Erythroblast (primary cell): ENCODE measurements around the gene UPP1.

Experiments
- DNase-seq, 2 experiments: peaks; one replicate each; lab custom pipeline; 2025; lab: John Stamatoyannopoulos, UW
- GATA1 ChIP-seq: IDR thresholded peaks from 2 replicates; pipeline ENCODE4 v1.6.1; 2011; ENCODE audit warnings: low read depth, mild to moderate bottlenecking, control low read depth, low read length, moderate library complexity
- POLR2A ChIP-seq: IDR thresholded peaks from 2 replicates; pipeline ENCODE4 v1.6.1; 2011; ENCODE audit warnings: mild to moderate bottlenecking, low read length

Gene UPP1

DNA sequence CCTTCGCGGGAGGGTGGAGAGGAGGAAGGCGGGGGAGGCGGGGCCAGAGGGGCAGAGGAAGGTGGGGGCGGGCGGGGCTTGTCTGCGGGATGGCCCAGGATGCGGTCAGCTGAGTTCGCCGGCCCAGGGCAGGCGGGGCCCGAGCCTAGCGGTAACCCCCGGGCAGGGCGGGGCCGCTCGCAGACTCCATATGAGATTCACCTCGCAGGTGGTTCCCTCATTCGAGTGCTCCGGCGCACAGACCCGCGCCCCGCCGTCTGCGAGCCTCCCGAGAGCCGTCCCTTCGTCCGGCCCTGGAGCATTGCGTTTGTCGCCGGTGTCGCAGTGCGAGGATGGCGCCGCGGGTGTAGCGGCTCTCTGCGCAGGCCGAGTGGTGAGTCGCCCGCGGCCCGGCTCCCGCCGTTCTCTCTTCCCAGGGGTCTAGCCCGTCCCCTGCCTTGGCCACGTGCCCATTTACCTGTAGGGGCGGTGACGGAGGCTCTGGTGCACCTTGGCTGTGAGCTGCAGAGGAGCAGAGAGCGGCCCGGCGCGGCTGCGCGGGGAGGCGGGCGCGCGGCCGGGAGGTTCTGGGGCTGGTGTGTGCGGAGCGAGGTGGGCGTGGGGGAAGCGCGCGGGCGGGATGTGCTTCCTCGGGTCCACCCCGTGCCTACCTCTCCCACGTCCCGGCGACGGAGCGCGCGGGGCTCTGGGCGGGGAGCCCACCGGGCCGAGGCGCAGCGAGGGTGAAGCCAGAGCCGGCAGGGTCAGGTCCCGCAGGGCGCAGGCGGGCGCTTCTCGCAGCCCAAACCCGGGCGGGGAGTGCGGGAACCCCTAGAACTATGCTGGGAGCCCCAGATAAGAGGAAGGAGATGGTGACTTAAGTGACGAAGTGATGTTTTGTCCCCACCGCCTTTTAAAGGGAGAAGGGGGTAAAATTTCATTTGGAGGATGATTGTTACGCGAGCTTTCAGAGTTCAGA is at the start of gene UPP1:
TSS of gene UPP1 (plus strand) at position 220 of the 958 bp plus-strand sequence. CDS start 5,519 bp downstream, outside the sequence.
- DNase-seq = peak; percentile 51 to 66
- TF ChIP-seq GATA1 = no peak
- no peak for TF ChIP-seq POLR2A

DNA sequence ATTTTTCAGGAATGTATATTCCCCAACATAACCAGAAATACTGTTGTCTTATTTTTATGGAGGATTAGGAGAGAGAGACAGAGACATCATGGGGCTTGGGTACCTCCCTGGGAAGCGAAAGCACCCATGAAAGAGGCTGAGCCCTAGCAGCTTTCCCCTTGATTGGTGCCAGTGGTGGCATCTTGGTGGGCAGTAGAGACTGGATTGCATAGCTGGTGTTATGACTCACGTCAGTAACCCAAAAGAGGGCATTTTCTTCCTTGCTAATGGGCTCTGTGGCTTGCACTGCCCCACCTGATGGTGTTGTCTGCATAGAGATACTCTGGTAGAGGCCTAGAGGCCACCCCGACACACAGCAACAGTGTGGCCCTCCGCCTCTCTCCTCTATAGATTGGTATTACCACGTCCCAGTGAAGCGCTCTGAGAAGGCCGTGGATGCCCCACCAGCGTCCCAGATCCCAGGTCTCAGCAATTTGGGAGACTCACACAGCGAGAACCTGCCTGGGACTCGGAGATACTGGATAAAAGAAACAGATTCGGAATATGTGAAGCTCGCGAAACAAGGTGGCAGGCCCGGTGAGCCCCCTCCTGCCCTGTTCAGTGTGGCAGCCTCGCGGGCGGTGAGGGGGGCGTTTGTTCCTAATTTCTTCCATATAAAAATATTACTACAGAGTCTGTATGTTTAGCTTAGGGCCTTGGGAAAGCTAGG is 48.0 kb upstream of the UPP1 start:
- DNase-seq = no peak

DNA sequence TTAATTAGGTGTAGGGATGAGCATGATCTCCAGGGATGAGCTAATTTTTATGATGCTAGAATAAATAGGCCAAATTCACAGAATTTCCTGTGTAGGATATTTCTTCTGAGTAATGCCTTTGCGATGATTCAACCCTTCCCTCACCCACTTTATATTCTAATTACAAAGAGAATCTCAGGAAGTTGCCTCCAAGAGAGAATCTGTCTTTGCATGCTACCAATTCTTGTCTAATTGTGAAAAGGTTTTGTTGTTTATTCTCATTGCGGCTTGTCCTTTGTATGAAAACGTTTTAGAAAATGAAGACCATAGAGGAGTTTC is 47.5 kb upstream of the UPP1 start:
- DNase-seq = no peak
- no peak for TF ChIP-seq GATA1
- TF ChIP-seq POLR2A = no peak

More for the DNA sequence above, 48.0 kb upstream of the UPP1 start:
- TF ChIP-seq POLR2A (no peak), GATA1 (no peak)

DNA sequence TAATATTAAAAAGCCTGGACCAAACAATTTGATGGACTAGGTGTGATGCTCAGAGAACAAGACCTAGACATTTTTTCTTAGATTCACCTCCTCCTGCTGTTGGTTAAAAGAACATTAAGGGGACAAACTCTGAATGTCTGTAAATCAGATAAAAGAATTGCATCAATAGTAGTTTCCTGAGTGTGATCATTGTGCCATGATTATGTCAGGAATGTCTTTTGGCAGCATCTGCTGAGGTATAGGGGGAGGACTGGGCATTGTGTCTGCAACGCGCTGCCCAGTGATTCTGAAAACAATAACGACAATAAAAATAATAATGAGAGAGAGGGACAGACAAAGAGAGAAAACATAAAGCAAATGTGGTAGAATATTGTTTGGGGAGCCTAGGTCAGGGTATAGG is 46.8 kb upstream of the UPP1 start:
- TF ChIP-seq GATA1 (no peak), POLR2A (no peak)
- DNase-seq = no peak

DNA sequence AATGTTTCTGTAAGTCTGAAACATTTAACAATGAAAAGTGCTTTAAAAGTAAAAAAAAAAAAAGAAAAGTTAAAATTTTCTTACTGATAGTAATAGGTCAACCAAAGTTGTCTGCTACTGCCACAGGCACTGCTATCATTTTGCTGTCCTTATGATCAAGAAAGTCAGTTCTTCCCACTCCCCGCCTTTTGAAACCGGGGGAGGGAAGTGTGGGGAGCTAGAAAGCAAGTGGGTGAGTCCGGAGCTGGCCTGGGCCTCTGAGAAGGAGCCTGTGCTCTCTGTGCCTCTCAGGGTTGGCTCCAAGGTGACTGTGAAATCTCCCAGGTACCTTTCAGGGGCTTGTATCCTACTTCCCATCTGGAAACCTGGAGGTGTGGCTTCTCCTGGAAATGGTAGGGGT is 46.4 kb upstream of the UPP1 start:
- DNase-seq = no peak
- TF ChIP-seq POLR2A (no peak), GATA1 (no peak)

DNA sequence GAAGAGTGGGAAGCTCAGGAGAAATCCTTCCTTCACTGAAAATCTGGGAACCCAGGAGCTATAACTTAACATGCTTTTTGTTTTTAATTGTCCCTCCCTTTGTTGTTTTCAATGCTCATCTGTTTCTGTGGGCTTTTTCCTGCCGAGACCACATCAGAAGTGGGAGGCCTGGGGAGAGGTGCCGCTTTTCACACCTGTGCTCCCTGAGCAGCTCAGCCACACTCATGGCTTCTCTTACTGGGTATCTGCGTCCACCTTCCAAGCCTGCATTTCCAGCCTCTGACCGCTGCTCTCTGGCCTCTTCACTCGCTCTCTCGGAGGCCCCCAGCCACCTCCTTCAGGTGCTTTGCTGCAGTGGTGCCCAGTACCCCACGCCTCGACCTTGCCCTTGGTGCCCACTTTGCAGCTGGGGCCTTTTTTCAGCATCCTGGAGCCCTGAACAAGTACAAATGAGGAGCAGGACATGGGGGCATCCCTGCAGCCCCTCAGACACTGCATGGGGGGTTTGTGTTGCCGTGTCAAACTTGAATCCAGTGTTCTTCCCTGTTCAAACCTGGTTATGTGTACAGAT is 43.8 kb upstream of the UPP1 start:
- no peak for DNase-seq
- no peak for TF ChIP-seq GATA1
- no peak for TF ChIP-seq POLR2A

DNA sequence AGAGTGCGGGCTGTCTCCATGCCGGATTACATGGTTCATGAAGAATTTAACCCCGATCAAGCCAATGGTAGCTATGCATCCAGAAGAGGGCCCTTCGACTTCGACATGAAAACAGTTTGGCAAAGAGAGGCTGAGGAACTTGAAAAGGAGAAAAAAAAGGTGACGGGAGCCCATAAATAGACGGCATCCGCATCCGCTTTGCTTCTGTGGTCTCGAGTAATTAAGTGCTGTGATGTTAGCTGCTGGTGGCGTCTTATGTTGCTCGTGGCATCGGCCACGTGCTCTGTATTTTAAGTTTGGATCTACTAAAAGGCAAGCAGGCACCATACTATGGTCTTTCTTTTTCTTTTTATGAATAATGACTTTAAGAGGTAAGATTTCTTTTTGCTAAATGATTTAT is 42.6 kb upstream of the UPP1 start:
- no peak for DNase-seq
- no peak for TF ChIP-seq GATA1
- TF ChIP-seq POLR2A = no peak

DNA sequence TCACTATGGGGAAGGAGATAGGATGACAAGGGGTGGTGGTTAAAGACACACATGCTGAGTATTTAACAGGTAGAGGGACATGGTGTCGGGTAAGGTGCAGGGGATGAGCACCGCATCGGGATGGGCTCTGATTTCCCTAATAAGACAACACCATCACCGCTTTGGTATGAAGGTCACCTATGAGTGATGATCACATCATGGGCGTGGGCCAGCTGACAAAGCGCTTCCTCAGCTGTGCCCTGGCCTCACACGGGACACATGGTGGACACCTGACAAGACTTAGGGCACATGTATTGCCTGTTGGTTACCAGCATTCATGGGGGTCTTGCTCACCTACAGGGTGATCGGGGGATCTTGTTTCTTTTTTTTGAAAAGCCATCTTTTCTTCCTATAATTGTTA is 41.0 kb upstream of the UPP1 start:
- TF ChIP-seq POLR2A (no peak), GATA1 (no peak)
- no peak for DNase-seq

DNA sequence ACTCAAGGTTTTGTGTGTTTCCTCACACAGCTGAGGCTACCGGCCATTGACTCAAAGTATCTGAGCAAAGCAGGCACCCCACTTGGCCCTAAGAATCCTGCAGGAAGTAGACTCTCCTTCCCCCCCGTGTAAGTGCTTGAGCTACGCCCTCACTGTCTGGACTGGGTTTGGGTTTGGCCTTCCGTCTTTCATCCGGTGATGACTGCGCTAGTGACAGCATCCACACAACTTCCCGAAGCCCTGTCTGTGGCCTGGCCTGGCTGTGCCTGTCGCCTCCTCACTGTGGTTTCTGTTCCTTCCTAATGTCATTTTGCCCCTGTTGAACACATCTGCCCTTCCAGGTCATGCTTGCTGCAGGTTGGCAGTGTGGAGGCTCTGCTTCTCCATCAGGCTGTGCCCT is 39.2 kb upstream of the UPP1 start:
- no peak for DNase-seq
- no peak for TF ChIP-seq GATA1
- no peak for TF ChIP-seq POLR2A

DNA sequence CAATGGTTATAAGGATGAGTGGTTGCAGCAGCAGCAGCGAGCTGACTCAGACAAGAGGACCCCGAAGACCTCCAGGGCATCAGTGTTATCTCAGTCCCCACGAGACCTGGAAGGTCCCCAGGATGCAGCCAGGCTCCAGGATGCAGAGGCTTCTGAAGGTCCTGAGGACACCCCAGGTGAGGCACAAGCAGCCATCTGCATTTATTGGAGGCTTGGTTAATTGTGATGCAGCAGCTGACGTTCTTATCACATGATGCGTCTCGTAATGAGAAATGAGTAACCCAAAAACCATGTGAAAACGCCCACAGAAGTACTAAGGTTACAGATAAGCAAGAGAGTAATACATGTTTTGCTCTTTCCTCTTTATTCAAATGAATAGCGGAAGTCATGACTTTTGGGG is 36.3 kb upstream of the UPP1 start:
- no peak for DNase-seq
- TF ChIP-seq POLR2A (no peak), GATA1 (no peak)

DNA sequence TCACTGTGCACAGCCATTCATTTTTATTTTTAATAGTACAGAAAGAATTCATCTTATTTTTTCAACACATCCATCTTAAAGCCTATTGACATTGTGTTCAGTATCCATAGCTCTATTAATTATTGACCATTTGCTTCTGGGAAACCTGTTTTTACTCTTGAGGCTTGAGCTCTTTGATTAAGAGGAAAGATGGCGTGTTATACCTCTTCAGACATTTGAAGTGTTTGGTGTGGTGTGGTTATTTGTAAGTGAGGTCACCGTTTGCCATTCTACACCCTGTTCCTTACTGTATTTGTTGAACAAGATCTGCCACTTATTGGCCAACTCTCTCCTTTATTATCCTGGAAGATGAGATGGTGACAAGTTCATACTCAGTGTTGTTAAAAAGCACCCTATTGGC is 35.3 kb upstream of the UPP1 start:
- DNase-seq = no peak
- TF ChIP-seq GATA1 = no peak

DNA sequence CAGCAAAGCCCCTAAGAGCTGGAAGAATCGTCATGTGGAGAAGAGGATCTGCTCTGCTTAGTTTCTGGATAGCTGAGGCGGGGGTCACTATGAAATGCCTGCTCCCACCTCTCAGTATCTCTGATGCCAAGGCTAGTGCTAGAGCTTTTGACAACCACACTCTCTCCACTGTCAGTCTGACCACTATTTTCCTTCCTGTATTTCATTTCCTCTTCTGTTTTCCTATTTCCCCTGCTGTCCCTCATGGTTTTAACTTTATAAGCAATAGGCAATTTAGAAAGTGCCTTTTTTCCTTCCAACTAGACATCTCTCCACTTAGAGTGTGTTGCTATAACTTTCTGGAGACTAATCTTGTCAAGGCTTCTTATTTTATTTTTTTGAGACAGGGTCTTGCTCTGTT is 30.1 kb upstream of the UPP1 start:
- TF ChIP-seq GATA1 = no peak
- no peak for DNase-seq

DNA sequence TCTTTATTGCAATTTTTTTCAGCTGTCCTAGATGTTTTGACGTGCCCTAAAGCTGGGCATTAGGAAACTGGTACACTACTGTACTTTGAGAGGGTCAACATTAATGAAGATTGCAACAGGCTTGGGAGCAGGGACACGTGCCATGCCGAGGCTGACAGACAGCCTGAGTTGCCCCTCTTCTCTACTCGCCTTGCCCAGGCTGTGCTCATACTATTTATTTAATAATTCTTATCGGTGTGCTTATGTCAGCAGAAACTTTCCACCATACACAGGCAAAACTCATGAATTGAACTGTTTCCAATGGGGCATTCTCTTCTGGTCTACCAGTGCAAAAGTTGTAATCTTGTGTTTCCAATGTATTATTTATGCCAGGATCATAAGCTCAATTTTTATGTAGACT is 29.4 kb upstream of the UPP1 start:
- TF ChIP-seq POLR2A (no peak), GATA1 (no peak)
- no peak for DNase-seq

DNA sequence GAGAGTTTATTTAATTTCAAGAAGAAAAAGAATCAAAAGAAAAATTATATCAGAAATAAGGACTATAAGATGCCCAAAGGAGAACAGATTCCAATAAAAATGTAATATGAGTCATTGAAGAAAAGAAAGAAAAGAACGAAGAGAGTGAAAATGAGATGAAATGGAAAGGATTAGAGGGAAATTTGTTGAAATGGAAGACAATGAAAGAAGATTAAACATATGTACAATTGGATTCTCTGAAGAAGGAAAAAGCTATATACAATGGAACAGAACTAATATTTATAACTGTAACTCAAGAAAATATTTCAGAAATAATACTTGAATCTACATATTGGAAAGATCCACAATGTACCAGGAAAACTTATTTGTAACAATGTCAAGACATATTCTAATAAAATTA is 25.1 kb upstream of the UPP1 start:
- TF ChIP-seq POLR2A (no peak), GATA1 (no peak)
- DNase-seq = no peak
